ENCODE results near the gene GSX1. TPM values are rescaled to one million over a fixed set of nuclear protein-coding genes. Genes with fewer than 3 reads are reported as not detected.
"Not testable (repeated sequence)": the region's sequence is repeated elsewhere in the genome, so short reads cannot be mapped to it uniquely, and the experiment has no call there.

GSX1 gene
- polyA plus RNA-seq, 4 donors: not detected

- DNase-seq (ENCODE audit: low read depth in 4 of 4, low spot score in 2 of 4): no peak
Measured at GRCh38 chr13:27793507-27794367, 1.5 kb downstream of the GSX1 start.

- DNase-seq (ENCODE audit: low read depth in 4 of 4, low spot score in 2 of 4): no peak
Measured at GRCh38 chr13:27794368-27794691, 2.0 kb downstream of the GSX1 start.

GRCh38 chr13:27794921-27795717, 2.8 kb downstream of the GSX1 start:
- no peak for DNase-seq (ENCODE audit: low read depth in 4 of 4, low spot score in 2 of 4)

GRCh38 chr13:27795718-27796019, 3.4 kb downstream of the GSX1 start:
- DNase-seq (ENCODE audit: low read depth in 4 of 4, low spot score in 2 of 4): no peak

- no peak for DNase-seq (ENCODE audit: low read depth in 4 of 4, low spot score in 2 of 4)
Measured at GRCh38 chr13:27796544-27797227, 4.4 kb downstream of the GSX1 start.

- peak in 1 of 4 donors; percentile 34 for DNase-seq (ENCODE audit: low read depth in 4 of 4, low spot score in 2 of 4)
Measured at GRCh38 chr13:27797228-27797624, 4.9 kb downstream of the GSX1 start.

- DNase-seq (ENCODE audit: low read depth in 4 of 4, low spot score in 2 of 4): no peak
Measured at GRCh38 chr13:27806744-27807387, 14.6 kb downstream of the GSX1 start.

GRCh38 chr13:27808851-27809550, 16.7 kb downstream of the GSX1 start:
- no peak for DNase-seq (ENCODE audit: low read depth in 4 of 4, low spot score in 2 of 4)

GRCh38 chr13:27810009-27810408, 17.7 kb downstream of the GSX1 start:
- DNase-seq (ENCODE audit: low read depth in 4 of 4, low spot score in 2 of 4): no peak

GRCh38 chr13:27810461-27810860, 18.2 kb downstream of the GSX1 start:
- DNase-seq (ENCODE audit: low read depth in 4 of 4, low spot score in 2 of 4): no peak

- no peak for DNase-seq (ENCODE audit: low read depth in 4 of 4, low spot score in 2 of 4)
Measured at GRCh38 chr13:27813826-27814225, 21.5 kb downstream of the GSX1 start.

- DNase-seq (ENCODE audit: low read depth in 4 of 4, low spot score in 2 of 4): not testable (repeated sequence)
Measured at GRCh38 chr13:27817832-27818231, 25.5 kb downstream of the GSX1 start.

- DNase-seq (ENCODE audit: low read depth in 4 of 4, low spot score in 2 of 4): no peak
Measured at GRCh38 chr13:27820524-27821482, 28.5 kb downstream of the GSX1 start.

GRCh38 chr13:27821566-27821965, 29.3 kb downstream of the GSX1 start:
- DNase-seq (ENCODE audit: low read depth in 4 of 4, low spot score in 2 of 4): no peak

- DNase-seq (ENCODE audit: low read depth in 4 of 4, low spot score in 2 of 4): no peak
Measured at GRCh38 chr13:27822258-27822872, 30.1 kb downstream of the GSX1 start.

- no peak for DNase-seq (ENCODE audit: low read depth in 4 of 4, low spot score in 2 of 4)
Measured at GRCh38 chr13:27822873-27823311, 30.6 kb downstream of the GSX1 start.

GRCh38 chr13:27824121-27824520, 31.8 kb downstream of the GSX1 start:
- DNase-seq (ENCODE audit: low read depth in 4 of 4, low spot score in 2 of 4): no peak

- no peak for DNase-seq (ENCODE audit: low read depth in 4 of 4, low spot score in 2 of 4)
Measured at GRCh38 chr13:27825072-27825471, 32.8 kb downstream of the GSX1 start.

Data from left renal cortex interstitium (tissue), 4 donors.